ENCODE data around the gene GMNN. TPM values are rescaled to one million over a fixed set of nuclear protein-coding genes. Genes with fewer than 3 reads are reported as not detected.

Gene GMNN
- total and polyA plus RNA-seq, 2 donors, result 15.4 to 44.7 TPM

- 91% methylated on average over 13 of the region's 13 CpGs for WGBS
- H3K27ac ChIP-seq (ENCODE audit: low read depth), result no peak within 1 kb of the TSS
- H3K4me3 ChIP-seq (ENCODE audit: low read depth, low read length), result no peak within 1 kb of the TSS
- peaks cover 3% of the 10 kb centered on the region for H3K36me3 ChIP-seq (ENCODE audit: insufficient read depth)
- DNase-seq (ENCODE audit: extremely low spot score), result no peak
- no peaks in the 10 kb centered on the region for H3K4me1 ChIP-seq (ENCODE audit: insufficient read depth)
These were observed 24.2 kb downstream of the GMNN start, which contains the start of gene ARMH2 for GRCh38 chr6:24798740-24799540. TSS of gene ARMH2 (minus strand) at chr6:24798917. CDS start at chr6:24798857, 60 bp downstream.

GRCh38 chr6:24799541-24799915, 24.8 kb downstream of the GMNN start:
- 97% methylated on average over 1 of the region's 1 CpG for WGBS
- Histone ChIP-seq H3K4me1 (ENCODE audit: insufficient read depth) (no peaks in the 10 kb centered on the region), H3K36me3 (ENCODE audit: insufficient read depth) (peaks cover 3% of the 10 kb centered on the region)

GRCh38 chr6:24802271-24803059, 27.7 kb downstream of the GMNN start:
- 89% methylated on average over 8 of the region's 8 CpGs for WGBS
- no peak overlapping the region for H3K27ac ChIP-seq (ENCODE audit: low read depth)
- H3K36me3 ChIP-seq (ENCODE audit: insufficient read depth), result peaks cover 3% of the 10 kb centered on the region
- DNase-seq (ENCODE audit: extremely low spot score), result no peak
- H3K4me1 ChIP-seq (ENCODE audit: insufficient read depth), result no peaks in the 10 kb centered on the region
- no peak overlapping the region for H3K4me3 ChIP-seq (ENCODE audit: low read depth, low read length)

More at GRCh38 chr6:24799541-24799915, 24.8 kb downstream of the GMNN start:
- no peak overlapping the region for H3K4me3 ChIP-seq (ENCODE audit: low read depth, low read length)
- no peak for DNase-seq (ENCODE audit: extremely low spot score)
- H3K27ac ChIP-seq (ENCODE audit: low read depth), result no peak overlapping the region

GRCh38 chr6:24807584-24807983, 32.8 kb downstream of the GMNN start:
- WGBS, result 96% methylated on average over 3 of the region's 3 CpGs
- Histone ChIP-seq H3K27ac (ENCODE audit: low read depth) (no peak overlapping the region), H3K4me1 (ENCODE audit: insufficient read depth) (no peaks in the 10 kb centered on the region), H3K36me3 (ENCODE audit: insufficient read depth) (peaks cover 2% of the 10 kb centered on the region), H3K4me3 (ENCODE audit: low read depth, low read length) (no peak overlapping the region)
- DNase-seq (ENCODE audit: extremely low spot score), result no peak

GRCh38 chr6:24809728-24810127, 35.0 kb downstream of the GMNN start:
- no peaks in the 10 kb centered on the region for H3K36me3 ChIP-seq (ENCODE audit: insufficient read depth)
- WGBS, result 91% methylated on average over 3 of the region's 3 CpGs
- H3K4me3 ChIP-seq (ENCODE audit: low read depth, low read length), result no peak overlapping the region
- no peaks in the 10 kb centered on the region for H3K4me1 ChIP-seq (ENCODE audit: insufficient read depth)
- no peak overlapping the region for H3K27ac ChIP-seq (ENCODE audit: low read depth)
- DNase-seq (ENCODE audit: extremely low spot score), result no peak

GRCh38 chr6:24818346-24818745, 43.6 kb downstream of the GMNN start:
- no peaks in the 10 kb centered on the region for H3K4me1 ChIP-seq (ENCODE audit: insufficient read depth)
- 92% methylated on average over 2 of the region's 2 CpGs for WGBS
- H3K4me3 ChIP-seq (ENCODE audit: low read depth, low read length), result no peak overlapping the region
- no peak overlapping the region for H3K27ac ChIP-seq (ENCODE audit: low read depth)
- no peak for DNase-seq (ENCODE audit: extremely low spot score)
- no peaks in the 10 kb centered on the region for H3K36me3 ChIP-seq (ENCODE audit: insufficient read depth)

GRCh38 chr6:24821860-24822444, 47.2 kb downstream of the GMNN start:
- WGBS, result 93% methylated on average over 3 of the region's 3 CpGs
- Histone ChIP-seq H3K27ac (ENCODE audit: low read depth) (no peak overlapping the region), H3K4me3 (ENCODE audit: low read depth, low read length) (no peak overlapping the region), H3K36me3 (ENCODE audit: insufficient read depth) (no peaks in the 10 kb centered on the region), H3K4me1 (ENCODE audit: insufficient read depth) (peaks cover 1% of the 10 kb centered on the region)
- no peak for DNase-seq (ENCODE audit: extremely low spot score)

- no peak for DNase-seq (ENCODE audit: extremely low spot score)
- Histone ChIP-seq H3K4me3 (ENCODE audit: low read depth, low read length) (no peak overlapping the region), H3K36me3 (ENCODE audit: insufficient read depth) (no peaks in the 10 kb centered on the region), H3K27ac (ENCODE audit: low read depth) (no peak overlapping the region), H3K4me1 (ENCODE audit: insufficient read depth) (peaks cover 1% of the 10 kb centered on the region)
- WGBS, result 84% methylated on average over 6 of the region's 6 CpGs
These were observed 48.0 kb downstream of the GMNN start for GRCh38 chr6:24822696-24823095.

- no peak for DNase-seq (ENCODE audit: extremely low spot score)
- Histone ChIP-seq H3K4me3 (ENCODE audit: low read depth, low read length) (no peak overlapping the region), H3K27ac (ENCODE audit: low read depth) (no peak overlapping the region), H3K36me3 (ENCODE audit: insufficient read depth) (no peaks in the 10 kb centered on the region), H3K4me1 (ENCODE audit: insufficient read depth) (peaks cover 1% of the 10 kb centered on the region)
- WGBS, result 78% methylated on average over 2 of the region's 2 CpGs
These were observed 48.4 kb downstream of the GMNN start for GRCh38 chr6:24823185-24823584.

GRCh38 chr6:24824142-24824938, 49.6 kb downstream of the GMNN start:
- WGBS, result 90% methylated on average over 6 of the region's 6 CpGs
- H3K4me3 ChIP-seq (ENCODE audit: low read depth, low read length), result no peak overlapping the region
- H3K27ac ChIP-seq (ENCODE audit: low read depth), result no peak overlapping the region
- no peak for DNase-seq (ENCODE audit: extremely low spot score)
- H3K4me1 ChIP-seq (ENCODE audit: insufficient read depth), result peaks cover 1% of the 10 kb centered on the region
- H3K36me3 ChIP-seq (ENCODE audit: insufficient read depth), result no peaks in the 10 kb centered on the region

- no peaks in the 10 kb centered on the region for H3K36me3 ChIP-seq (ENCODE audit: insufficient read depth)
- no peak overlapping the region for H3K27ac ChIP-seq (ENCODE audit: low read depth)
- peaks cover 1% of the 10 kb centered on the region for H3K4me1 ChIP-seq (ENCODE audit: insufficient read depth)
- no peak for DNase-seq (ENCODE audit: extremely low spot score)
- WGBS, result 67% methylated on average over 2 of the region's 2 CpGs
- no peak overlapping the region for H3K4me3 ChIP-seq (ENCODE audit: low read depth, low read length)
These were observed 50.4 kb downstream of the GMNN start for GRCh38 chr6:24825130-24825630.

- H3K27ac ChIP-seq (ENCODE audit: low read depth), result no peak overlapping the region
- no peak for DNase-seq (ENCODE audit: extremely low spot score)
- H3K4me1 ChIP-seq (ENCODE audit: insufficient read depth), result peaks cover 4% of the 10 kb centered on the region
- WGBS, result 72% methylated on average over 3 of the region's 3 CpGs
- no peaks in the 10 kb centered on the region for H3K36me3 ChIP-seq (ENCODE audit: insufficient read depth)
- H3K4me3 ChIP-seq (ENCODE audit: low read depth, low read length), result no peak overlapping the region
These were observed 52.4 kb downstream of the GMNN start for GRCh38 chr6:24827162-24827561.

GRCh38 chr6:24827970-24828369, 53.2 kb downstream of the GMNN start:
- WGBS, result 78% methylated on average over 8 of the region's 8 CpGs
- Histone ChIP-seq H3K4me3 (ENCODE audit: low read depth, low read length) (no peak overlapping the region), H3K4me1 (ENCODE audit: insufficient read depth) (peaks cover 4% of the 10 kb centered on the region), H3K36me3 (ENCODE audit: insufficient read depth) (no peaks in the 10 kb centered on the region), H3K27ac (ENCODE audit: low read depth) (peak overlapping the region; percentile 4)
- DNase-seq (ENCODE audit: extremely low spot score), result no peak

All from urinary bladder (tissue), 4 donors.